GM12874 (cell line): ENCODE measurements around the gene PPAN.

ENCODE experiments used
- TF ChIP-seq, protein P1 (sequence below): IDR thresholded peaks from 2 replicates; pipeline ENCODE4 v1.5.1; 2011; ENCODE audit warnings: low read depth, mild to moderate bottlenecking, control low read depth, low read length, moderate library complexity; ENCODE audit not compliant: insufficient read depth

PPAN gene

DNA sequence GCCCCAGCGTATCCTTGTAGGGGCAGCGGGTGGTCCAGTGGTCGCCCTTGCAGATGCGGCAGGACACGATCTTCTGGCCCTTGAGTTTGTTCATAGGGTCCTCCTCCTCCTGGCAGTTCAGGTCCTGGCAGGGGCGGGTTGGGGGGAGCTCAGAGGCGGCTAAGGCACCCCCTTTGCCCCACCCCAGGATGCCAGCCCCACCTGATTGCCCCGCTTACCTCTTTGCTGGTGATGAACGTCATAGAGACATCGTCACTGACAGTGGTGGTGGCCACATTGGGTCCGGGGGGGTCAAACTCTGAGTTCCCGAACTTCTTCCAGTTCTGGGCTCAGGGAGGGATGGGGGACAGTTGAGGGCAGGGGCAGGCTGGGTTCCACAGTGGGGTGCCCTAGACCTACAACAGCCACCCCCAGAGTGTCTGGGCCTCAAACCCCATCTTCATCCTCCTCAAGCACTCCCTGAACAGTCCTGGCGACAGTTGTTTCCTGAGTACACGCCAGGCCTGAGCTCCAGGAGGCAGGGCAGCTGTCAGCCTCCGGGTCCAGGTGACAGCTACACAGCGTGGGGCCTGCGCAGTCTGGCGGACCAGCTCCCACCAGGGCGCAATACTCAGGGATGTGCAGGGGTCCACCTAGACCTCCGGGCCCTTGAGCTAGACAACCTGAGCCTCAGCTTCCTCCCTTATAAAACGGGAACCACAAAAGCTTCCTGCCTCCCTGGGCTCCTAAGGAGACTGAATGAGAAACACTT lies 10.9 kb downstream of the PPAN start:
- TF ChIP-seq, protein P1, sequence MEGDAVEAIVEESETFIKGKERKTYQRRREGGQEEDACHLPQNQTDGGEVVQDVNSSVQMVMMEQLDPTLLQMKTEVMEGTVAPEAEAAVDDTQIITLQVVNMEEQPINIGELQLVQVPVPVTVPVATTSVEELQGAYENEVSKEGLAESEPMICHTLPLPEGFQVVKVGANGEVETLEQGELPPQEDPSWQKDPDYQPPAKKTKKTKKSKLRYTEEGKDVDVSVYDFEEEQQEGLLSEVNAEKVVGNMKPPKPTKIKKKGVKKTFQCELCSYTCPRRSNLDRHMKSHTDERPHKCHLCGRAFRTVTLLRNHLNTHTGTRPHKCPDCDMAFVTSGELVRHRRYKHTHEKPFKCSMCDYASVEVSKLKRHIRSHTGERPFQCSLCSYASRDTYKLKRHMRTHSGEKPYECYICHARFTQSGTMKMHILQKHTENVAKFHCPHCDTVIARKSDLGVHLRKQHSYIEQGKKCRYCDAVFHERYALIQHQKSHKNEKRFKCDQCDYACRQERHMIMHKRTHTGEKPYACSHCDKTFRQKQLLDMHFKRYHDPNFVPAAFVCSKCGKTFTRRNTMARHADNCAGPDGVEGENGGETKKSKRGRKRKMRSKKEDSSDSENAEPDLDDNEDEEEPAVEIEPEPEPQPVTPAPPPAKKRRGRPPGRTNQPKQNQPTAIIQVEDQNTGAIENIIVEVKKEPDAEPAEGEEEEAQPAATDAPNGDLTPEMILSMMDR: no peak

DNA sequence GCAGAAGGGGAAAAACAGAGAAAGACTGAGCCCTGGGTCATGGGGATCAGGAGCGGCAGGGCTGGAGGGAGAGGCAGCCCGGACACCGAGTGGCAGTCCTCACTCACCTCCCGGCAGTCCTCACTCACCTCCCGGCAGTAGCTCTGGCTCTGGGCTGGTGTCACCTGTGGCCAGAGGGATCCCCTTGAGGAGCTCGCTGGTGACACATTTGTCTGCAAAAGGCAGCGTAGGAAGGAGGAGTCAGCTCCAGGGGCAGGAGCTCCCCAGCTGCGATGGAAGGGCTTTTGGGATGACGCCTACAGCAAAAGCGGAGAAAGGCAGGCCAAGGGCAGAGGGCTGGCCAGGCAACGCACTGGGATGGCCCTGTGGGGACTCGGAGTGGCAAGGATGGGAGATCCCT lies 12.8 kb downstream of the PPAN start:
- TF ChIP-seq, protein P1: no peak

DNA sequence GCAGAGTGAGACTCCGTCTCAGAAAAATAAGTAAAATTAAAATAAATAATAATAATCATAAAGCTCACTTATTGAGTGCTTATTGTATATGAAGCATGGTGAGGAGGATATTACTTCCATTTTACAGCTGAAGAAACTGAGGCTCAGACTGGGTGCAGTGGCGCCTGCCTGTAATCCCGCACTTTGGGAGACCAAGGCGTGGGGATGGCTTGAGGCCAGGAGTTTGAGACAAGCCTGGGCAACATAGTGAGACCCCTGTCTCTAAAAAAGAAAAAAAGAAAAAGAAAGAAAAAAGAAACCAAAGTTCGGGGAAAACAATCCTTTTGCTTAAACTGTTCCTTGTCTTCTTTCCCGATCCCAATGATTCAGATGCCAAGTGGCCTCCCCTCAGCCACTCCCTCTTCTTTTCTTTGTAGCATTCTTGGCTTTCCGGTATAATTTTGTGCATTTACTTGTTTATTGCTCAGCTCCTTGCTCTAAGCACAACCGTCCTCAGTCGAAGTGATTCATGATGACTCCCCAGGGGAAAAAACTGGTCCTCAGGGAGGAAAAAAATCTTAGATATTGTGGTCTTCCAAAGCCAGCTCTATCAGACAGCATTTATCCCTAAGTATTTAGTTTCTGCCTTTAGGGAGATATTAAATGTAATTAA lies 14.5 kb downstream of the PPAN start:
- TF ChIP-seq, protein P1: no peak

DNA sequence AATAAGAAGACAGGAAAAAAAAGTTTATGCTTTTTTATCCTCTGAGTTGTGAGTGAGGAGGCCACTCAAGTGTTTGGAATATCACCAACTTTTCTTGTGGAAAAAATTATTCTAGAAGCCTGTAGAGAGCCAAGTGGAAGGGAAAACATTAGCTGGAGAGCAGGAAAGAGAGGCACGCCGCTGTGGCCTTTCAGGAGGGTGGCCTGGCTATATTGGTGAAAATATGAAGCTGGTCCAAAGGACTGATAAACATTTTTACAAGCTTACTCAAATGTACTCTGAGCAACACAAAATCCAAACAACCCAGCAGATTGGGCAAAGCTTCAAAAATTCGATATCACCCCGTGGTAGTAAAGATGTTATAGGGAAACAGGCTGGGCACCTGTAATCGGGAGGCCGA lies 15.9 kb downstream of the PPAN start:
- TF ChIP-seq, protein P1: no peak

DNA sequence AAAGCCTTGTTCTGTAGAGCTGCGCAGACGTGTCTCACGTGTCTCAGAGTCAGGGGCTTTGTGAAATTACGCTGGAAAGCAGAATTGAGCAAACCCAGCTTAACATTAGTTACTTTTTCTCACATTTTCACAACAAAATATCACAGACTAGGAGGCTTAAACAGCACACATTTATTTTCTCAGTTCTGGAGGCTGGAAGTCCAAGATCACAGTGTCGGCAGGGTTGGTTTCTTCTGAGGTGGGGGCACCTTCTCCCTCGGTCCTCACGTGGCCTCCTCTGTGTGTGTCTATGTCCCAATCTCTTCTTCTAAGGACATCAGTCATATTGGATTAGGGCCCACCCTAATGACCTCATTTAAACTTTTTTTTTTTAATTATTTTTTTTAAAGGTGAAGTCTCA lies 18.3 kb downstream of the PPAN start:
- TF ChIP-seq, protein P1: no peak

DNA sequence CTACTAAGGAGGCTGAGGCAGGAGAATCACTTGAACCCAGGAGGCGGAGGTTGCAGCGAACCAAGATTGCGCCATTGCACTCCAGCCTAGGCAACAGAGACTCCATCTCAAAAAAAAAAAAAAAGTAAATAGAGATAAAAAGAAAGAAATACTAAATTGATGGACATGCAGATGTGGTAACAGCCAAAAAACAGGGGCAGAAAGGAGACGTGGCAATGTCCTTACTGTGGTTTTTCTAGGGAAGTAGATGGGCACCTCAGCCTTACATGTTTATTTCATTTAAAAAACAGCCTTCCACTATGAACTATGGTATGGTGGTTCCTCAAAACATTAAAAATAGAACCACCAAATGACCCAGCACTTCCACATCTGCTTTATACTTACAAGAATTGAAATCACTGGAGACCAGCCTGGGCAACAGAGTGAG lies 20.1 kb downstream of the PPAN start:
- TF ChIP-seq, protein P1: no peak

DNA sequence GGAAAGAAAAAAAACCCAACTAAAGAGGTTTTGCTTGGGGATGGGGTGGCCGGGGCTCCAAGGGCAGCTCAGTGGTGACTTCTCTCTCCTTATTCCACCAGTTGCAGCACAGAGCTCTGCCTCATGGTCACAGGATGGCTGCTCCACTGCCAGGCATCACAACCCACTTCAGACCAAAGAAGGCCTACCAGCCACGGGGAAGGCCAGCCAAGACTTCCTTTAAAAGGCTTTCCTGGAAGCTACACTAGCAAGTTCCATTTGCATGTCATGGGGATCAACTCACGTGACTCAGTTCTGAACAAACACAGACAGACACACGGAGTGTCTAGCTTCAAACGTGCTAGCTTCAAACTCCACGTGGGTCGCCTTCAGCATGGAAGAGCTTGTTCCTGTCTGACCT lies 26.7 kb downstream of the PPAN start:
- TF ChIP-seq, protein P1: no peak
